Left ventricle myocardium inferior (tissue), 1 donor: Measurements from ENCODE around the gene P2RX6. TPM values are rescaled to one million over a fixed set of nuclear protein-coding genes. Genes with fewer than 3 reads are reported as not detected.

ENCODE experiments used
- DNase-seq: peaks from one replicate; pipeline ENCODE4 v3.0.0-alpha.2; 2020
- H3K27ac ChIP-seq: fragments of 200-600 bp; replicated peaks from 2 replicates; pipeline ENCODE4 v1.8.0; 2021
- H3K27me3 ChIP-seq: fragments of 200-600 bp; 2 replicates; pipeline ENCODE4 v1.8.0; 2021; ENCODE audit warnings: low read depth
- H3K36me3 ChIP-seq: fragments of 200-600 bp; 2 replicates; pipeline ENCODE4 v1.8.0; 2021
- H3K4me1 ChIP-seq: fragments of 200-600 bp; 2 replicates; pipeline ENCODE4 v1.8.0; 2021
- H3K4me3 ChIP-seq: fragments of 200-600 bp; 2 replicates; pipeline ENCODE4 v1.8.0; 2021; ENCODE audit warnings: mild to moderate bottlenecking, moderate library complexity
- H3K9me3 ChIP-seq: fragments of 200-600 bp; replicated peaks from 2 replicates; pipeline ENCODE4 v1.8.0; 2021
- CTCF ChIP-seq: fragments of 200-600 bp; IDR thresholded peaks from 2 replicates; pipeline ENCODE4 v1.8.0; 2021; ENCODE audit warnings: antibody characterized with exemption, mild to moderate bottlenecking, borderline replicate concordance
- intact Hi-C: fragments of 100-400 bp; cut with micrococcal nuclease; formaldehyde crosslinking; loops from one replicate; pipeline ENCODE4 v1.11.0; 2022
- microRNA-seq: library from miRNA; unstranded; fragments of <30 nt; microRNA quantifications from one replicate; pipeline ENCODE4 v1.2.0, GENCODE V29; 2020
- total RNA-seq: library from RNA; stranded (reverse); fragmentation: NEBNext Ultra II Directional; extraction: Animal tissue kit (Norgen Biotek cat#: 25700); gene quantifications from one replicate; pipeline ENCODE4 v1.2.1, GENCODE V29; 2021
- donor health status: DM: no; HTN: yes; CAD: no; lungs with severe emphysema.

P2RX6 gene
- total RNA-seq, 1 donor from 2014 or later = 3.5 TPM

GRCh38 chr22:21075516-21076138 lies 60.7 kb downstream of the P2RX6 start:
- H3K4me3 ChIP-seq = no peak overlapping the region
- no peak for TF ChIP-seq CTCF
- no peak overlapping the region for H3K27ac ChIP-seq
- intact Hi-C loops = no loop called here
- H3K9me3 ChIP-seq = no peaks in the 10 kb centered on the region
- no peak for DNase-seq
- H3K36me3 ChIP-seq = no peaks in the 10 kb centered on the region
- peaks cover 20% of the 10 kb centered on the region for H3K27me3 ChIP-seq
- H3K4me1 ChIP-seq = no peaks in the 10 kb centered on the region

DNA sequence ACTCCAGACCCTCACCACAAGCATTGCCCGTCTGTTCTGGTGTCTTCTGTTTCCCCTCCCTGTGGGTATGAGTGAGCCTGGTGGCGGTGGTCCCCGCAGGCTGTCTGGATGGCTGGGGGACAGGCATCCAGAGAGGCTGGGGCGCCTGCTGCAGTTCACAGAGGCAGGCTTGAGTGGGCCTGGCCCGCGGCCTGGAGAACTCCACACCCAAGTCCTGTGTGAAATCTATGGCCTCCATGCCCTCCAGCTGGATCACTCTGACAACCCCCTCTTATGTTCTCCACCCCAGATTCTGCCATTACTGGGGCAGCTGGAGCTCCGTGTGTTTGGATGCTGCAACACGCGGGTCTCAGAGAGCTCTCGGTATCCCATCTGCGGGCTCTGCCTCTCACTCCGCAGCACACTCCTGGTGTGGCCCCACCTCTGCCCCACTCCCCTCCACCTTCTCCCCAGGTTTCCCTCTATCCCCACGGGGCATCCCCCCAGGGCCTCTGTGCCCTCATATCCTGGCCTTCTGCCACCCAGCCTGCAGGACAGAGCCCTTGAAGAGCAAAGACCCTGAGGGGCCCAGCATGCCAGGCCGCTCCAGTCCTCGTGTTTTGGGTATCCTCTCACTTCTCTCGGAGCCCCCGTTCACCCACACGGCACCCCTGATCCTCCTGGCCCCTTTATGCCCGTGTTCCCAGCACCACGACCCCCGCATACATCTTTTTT lies 62.1 kb downstream of the P2RX6 start:
- no peak for TF ChIP-seq CTCF
- DNase-seq = no peak
- Histone ChIP-seq H3K36me3 (no peaks in the 10 kb centered on the region), H3K27ac (no peak overlapping the region), H3K4me3 (no peak overlapping the region), H3K4me1 (no peaks in the 10 kb centered on the region), H3K9me3 (no peaks in the 10 kb centered on the region), H3K27me3 (peaks cover 20% of the 10 kb centered on the region)
- intact Hi-C loops = no loop called here

Small RNA genes within 50 kb of the gene (microRNA-seq; reads per million reads assigned to microRNA genes)
- not detected for gene MIR649

Other genes with a start within 250 kb of the P2RX6 start
- 0.16 TPM for gene SERPIND1, start 241.1 kb upstream of the P2RX6 start, total RNA-seq
- gene PI4KA, start 156.4 kb upstream of the P2RX6 start, total RNA-seq = 40.5 TPM
- gene SNAP29, start 156.2 kb upstream of the P2RX6 start, total RNA-seq = 25.8 TPM
- 52.6 TPM for gene CRKL, start 97.8 kb upstream of the P2RX6 start, total RNA-seq
- gene AIFM3, start 47.9 kb upstream of the P2RX6 start, total RNA-seq = 0.47 TPM
- gene LZTR1, start 32.9 kb upstream of the P2RX6 start, total RNA-seq = 18.1 TPM
- 17.8 TPM for gene THAP7, start 13.0 kb upstream of the P2RX6 start, total RNA-seq
- gene SLC7A4, start 17.4 kb downstream of the P2RX6 start, total RNA-seq = 0.25 TPM
- not detected for gene LRRC74B, start 30.8 kb downstream of the P2RX6 start, total RNA-seq